ENCODE data around the gene RPL11.

DNA sequence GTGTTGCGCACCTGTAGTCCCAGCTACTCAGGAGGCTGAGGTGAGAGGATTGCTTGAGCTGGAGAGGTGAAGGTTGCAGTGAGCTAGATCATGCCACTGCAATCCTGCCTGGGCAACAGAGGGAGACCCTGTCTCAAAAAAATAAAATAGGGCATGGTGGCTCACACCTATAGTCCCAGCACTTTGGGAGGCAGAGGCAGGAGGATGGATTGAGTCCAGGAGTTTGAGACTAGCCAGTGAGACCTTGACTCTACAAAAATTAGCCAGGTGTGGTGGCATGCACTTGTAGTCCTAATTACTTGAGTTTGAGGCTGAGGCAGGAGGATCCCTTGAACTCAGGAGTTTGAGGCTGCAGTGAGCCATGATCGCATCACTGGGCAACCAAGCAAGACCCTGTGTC lies 9.7 kb downstream of the RPL11 start:
- TF ChIP-seq, protein P1, sequence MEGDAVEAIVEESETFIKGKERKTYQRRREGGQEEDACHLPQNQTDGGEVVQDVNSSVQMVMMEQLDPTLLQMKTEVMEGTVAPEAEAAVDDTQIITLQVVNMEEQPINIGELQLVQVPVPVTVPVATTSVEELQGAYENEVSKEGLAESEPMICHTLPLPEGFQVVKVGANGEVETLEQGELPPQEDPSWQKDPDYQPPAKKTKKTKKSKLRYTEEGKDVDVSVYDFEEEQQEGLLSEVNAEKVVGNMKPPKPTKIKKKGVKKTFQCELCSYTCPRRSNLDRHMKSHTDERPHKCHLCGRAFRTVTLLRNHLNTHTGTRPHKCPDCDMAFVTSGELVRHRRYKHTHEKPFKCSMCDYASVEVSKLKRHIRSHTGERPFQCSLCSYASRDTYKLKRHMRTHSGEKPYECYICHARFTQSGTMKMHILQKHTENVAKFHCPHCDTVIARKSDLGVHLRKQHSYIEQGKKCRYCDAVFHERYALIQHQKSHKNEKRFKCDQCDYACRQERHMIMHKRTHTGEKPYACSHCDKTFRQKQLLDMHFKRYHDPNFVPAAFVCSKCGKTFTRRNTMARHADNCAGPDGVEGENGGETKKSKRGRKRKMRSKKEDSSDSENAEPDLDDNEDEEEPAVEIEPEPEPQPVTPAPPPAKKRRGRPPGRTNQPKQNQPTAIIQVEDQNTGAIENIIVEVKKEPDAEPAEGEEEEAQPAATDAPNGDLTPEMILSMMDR (IDR thresholded peaks at IDR 0.05; ENCODE audit: insufficient read depth, low read length) = no peak
- TF ChIP-seq SPI1 (IDR thresholded peaks at IDR 0.05; ENCODE audit: borderline replicate concordance, low read depth) = no peak
- TF ChIP-seq, protein P2, sequence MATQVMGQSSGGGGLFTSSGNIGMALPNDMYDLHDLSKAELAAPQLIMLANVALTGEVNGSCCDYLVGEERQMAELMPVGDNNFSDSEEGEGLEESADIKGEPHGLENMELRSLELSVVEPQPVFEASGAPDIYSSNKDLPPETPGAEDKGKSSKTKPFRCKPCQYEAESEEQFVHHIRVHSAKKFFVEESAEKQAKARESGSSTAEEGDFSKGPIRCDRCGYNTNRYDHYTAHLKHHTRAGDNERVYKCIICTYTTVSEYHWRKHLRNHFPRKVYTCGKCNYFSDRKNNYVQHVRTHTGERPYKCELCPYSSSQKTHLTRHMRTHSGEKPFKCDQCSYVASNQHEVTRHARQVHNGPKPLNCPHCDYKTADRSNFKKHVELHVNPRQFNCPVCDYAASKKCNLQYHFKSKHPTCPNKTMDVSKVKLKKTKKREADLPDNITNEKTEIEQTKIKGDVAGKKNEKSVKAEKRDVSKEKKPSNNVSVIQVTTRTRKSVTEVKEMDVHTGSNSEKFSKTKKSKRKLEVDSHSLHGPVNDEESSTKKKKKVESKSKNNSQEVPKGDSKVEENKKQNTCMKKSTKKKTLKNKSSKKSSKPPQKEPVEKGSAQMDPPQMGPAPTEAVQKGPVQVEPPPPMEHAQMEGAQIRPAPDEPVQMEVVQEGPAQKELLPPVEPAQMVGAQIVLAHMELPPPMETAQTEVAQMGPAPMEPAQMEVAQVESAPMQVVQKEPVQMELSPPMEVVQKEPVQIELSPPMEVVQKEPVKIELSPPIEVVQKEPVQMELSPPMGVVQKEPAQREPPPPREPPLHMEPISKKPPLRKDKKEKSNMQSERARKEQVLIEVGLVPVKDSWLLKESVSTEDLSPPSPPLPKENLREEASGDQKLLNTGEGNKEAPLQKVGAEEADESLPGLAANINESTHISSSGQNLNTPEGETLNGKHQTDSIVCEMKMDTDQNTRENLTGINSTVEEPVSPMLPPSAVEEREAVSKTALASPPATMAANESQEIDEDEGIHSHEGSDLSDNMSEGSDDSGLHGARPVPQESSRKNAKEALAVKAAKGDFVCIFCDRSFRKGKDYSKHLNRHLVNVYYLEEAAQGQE (IDR thresholded peaks at IDR 0.05; ENCODE audit: insufficient replicate concordance, low read depth) = no peak

All from HL-60 (cell line).